Hematopoietic multipotent progenitor cell treated with erythropoietin and hydrocortisone succinate and interleukin-3 and kit ligand, for 4 days (in vitro differentiated cells): Measurements from ENCODE around the gene KCNS1.
"Not testable (repeated sequence)": the region's sequence is repeated elsewhere in the genome, so short reads cannot be mapped to it uniquely, and the experiment has no call there.

Experiments used
- DNase-seq: peaks from one replicate; pipeline ENCODE4 v3.0.0-alpha.2; 2015

The KCNS1 gene

DNA sequence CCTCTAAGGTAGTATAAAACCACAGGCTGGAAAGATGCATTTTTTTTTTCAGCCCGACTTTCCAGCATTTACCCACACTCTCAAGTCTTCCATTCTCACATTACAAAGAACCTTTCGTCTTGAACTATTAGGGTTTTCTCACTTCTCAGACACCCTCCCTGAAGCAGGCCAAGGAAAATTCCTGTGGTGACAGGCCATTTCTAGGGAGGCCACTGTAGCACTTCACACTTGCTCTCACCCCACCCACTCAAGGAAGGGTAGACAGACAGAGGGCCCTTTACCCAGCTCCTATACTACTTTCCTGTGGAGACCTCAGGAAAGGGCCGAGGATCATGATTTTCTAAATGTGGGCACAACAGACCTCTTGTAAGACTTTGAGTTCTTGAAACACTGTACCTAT, 27.7 kb downstream of the KCNS1 start:
- DNase-seq = no peak

DNA sequence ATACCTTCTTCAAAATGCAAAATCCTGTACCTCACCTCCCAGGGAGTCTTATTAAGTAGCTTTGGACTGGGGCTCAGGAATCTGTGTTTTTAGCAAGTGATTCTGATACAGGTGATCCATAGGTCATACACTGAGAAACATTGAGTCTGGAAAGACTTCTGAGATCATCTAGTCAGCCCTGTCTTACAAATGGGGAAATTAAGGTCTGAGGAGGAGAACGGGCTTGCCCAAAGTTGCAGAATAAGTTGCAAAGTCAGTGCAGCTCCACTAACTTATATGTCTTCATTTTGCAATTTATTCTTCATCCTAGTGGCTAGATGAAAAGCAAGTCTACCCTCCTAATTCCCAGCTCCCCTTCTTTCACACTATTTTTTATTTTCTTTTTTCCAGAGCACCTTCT, 28.9 kb downstream of the KCNS1 start:
- DNase-seq = no peak

DNA sequence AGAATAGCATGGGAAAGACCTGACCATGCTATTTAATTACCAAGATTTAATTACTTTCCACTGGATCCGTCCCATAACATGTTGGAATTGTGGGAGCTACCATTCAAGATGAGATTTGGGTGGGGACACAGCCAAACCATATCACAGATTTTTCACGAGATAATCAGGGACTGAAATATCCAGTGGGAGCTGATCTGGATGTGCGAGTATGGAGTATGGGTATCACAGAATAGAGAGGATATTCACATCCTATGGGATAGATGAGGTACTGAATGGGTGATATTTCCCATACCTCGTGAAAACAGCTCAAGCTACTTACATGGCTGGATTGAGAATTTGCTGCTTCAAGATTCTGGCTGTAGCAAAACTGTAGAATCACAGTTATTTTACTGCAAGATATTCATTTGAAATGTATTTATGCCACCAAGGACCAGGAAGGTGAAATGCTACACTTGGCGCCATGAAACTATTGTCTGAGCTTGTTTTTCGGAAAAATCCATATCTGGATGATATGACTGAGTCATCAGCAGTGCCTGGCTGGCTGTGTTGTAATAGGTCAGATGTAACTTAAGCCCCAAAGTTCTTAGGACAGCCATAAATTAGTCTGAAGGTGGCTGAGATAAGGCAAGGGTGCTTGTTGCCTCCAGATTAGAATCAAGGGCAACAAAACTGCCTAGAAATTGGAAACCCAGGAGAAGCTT, 29.8 kb downstream of the KCNS1 start:
- no peak for DNase-seq

DNA sequence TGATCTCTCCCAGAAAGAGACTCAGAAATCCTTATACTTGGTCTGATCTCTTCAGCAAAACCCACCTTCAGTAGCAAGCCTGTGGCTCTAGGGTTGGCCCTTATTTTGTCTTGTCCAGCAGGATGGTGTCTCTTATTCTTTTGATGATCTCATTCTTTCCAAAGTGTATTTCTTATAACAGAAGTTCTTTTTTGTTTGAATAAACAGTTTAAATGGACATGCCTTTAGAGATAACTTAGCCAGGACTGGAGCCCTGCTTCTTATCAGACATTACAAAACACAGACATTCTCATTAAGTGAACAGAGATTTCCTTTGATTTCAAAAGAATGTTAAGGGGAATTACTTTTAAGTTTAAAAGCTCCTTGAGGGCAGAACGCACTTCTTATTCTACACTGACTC, 31.7 kb downstream of the KCNS1 start:
- no peak for DNase-seq

DNA sequence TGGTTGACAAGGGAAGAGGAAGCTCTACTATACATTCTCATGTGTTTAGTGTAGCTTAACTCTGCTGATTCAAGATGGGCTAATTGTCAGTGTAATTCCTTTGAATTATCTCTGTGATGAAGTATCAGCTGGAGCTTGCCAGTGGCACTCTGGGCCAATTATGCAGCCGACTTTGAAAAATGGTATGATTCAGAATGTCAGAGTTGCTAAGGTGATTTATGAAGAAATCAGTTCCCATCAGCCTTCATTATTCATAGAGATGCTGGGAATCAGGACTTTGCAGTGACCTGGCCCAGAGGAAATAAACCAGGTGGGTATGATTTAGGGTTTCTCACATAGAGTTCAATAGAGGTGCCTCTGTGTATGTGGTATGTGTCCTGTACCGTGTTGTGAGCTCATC, 33.4 kb downstream of the KCNS1 start:
- no peak for DNase-seq

DNA sequence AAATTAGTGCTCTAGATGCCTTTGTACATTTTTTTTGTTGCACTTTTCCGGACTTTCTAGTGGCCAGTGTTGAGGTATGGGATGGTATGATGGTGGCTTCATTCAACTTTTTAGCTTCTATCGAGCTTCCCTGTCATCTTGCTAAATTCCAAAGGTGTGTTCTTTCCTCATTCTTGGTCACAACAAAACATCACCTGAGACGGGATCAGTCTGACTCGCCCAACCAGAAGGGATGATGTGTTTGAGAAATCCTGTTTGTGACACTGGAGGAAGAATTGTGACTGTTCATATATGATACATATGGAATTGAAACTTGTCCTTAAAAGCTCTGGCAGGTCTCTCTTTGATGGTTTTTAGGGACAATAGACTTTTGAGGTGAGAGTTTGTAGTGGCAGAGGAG, 33.8 kb downstream of the KCNS1 start:
- DNase-seq = no peak

DNA sequence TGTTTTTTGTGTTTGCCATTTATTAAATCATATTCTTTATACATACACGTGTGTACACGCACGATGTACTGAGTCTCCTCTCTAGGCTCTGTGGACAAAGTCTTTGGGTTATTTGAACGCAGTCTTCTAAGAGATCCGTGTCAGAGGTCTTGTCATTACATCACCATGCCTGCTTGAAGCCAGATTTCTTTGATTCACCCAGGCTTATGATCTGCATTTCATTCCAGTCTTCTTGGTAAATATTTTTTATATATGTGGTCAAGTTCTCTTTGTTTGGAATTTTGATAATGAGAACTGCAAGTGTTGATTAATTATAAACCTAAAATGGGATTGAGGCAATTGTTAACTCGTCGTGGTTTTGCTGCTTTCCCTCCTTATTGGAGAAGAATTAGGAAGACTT, 34.6 kb downstream of the KCNS1 start:
- no peak for DNase-seq

DNA sequence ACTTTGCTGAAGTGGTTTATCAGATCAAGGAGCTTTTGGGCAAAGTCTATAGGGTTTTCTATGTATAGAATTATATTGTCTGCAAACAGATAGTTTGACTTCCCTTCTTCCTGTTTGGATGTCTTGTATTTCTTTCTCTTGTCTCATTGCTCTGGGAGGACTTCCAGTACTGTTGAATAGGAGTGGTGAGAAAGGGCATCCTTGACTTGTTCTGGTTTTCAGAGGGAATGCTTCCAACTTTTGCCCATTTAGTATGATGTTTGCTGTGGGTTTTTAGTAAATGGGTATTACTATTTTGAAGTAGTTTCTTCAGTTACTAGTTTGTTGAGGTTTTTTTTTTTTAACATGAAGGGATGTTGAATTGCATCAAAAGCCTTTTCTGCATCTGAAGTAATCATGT, 36.1 kb downstream of the KCNS1 start:
- DNase-seq = no peak

DNA sequence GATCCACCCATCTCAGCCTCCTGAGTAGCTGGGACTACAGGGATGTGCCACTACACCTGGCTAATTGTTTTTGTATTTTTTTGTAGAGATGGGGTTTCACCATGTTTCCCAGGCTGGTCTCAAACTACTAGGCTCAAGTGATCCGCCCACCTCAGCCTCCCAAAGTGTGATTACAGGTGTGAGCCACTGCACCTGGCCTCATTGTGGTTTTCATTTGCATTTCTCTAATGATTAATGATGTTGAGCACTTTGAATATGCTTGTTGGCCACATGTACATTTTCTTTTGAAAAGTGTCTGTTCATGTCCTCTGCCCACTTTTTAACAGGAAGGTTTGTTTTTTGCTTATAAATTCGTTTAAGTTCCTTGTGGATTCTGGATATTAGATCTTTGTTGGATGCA, 37.8 kb downstream of the KCNS1 start:
- not testable (repeated sequence) for DNase-seq

DNA sequence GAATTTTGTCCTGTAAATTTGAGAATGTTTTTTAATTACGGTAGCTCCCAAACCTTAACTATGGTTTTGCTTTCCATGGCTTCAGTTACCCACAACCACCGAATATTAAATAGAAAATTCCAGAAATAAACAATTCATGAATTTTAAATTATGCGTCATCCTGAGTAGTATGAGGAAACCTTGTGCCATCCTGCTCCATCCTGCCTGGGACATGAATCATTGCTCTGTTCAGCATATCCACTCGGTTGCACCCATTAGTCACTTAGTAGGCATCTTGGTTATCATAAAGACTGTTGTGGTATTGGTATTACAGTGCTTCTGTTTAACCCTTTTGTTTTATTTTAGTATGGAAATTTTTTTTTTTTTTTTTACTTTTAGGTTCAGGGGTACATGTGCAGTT, 39.7 kb downstream of the KCNS1 start:
- DNase-seq = no peak

DNA sequence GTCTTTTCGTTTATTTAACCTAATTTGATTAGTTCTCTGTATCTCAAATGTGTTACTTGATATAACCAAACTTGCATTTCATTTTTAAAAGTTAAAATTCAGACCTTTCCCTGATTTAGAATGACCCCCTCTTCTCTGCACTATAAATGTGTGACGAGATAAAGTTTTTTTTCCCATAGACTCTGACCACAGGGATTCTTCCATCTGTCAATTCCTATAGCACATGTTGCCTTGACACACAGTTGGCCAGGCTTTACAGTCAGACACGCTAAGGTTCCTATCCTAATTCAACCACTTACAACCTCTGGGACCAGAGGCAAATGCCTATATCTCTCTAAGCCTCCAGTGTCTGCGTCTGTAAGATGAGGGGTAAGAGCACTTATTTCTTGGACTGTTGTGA, 40.6 kb downstream of the KCNS1 start:
- no peak for DNase-seq

DNA sequence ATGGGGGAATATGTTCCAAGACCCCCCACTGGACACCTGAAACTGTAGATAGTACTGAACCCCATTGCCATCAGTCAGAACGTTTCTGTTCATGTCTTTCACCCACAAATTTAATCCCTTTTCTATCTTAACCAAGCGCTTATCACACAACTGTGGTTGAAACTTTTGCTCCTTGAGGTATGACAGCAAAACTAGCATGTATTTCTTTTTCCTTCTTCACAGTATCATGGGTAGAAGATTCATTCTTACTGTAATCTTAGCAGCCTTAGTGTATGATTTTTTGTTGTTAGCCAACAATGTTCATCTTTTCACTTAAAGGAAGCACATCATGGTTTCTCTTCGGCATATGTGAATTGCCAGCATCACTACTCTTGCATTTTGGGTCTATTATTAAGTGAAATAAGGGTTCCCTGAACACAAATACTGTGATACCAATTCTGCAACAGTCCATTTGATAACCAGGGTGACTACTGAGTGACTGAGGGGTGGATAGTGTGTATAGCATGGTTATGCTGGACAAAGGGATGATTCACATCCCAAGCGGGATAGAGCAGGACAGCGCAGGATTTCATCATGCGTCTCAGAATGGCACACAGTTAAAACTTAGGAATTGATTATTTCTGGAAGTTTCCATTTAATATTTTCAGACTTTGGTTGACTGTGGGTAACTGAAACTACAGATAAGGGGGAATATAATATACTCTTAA, 41.8 kb downstream of the KCNS1 start:
- no peak for DNase-seq

DNA sequence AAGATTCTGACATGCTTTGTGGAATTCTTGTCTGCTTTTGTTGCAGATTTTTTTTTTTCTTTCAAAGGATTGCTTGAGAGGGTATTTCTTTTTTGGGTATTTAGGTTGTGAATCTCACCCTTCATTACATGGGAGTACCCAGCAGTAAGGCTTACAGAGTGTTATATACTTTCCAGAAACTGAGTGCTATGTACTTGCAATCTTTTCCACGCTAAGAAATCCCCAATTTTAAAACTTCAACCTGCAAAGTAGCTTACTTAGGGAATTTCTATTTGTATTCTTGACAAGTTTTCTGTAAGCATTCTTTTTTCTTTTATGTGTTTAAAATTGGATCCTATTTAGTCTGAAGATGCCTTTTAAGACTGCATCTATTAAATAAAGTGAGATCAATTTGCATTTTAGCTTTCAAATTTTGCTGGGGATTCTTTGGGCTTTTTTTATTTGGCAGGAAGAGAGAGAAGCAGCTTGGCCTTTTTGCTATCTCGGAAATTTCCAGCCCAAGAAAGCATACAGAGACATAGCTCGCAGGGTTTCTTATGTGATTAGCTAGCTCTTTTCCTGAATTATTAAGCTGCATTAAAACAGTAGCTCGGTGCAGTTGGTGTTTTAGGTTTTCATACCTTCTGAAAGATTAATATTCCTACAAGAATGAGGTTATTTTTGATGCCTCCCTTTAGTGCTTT, 42.6 kb downstream of the KCNS1 start:
- DNase-seq = no peak

DNA sequence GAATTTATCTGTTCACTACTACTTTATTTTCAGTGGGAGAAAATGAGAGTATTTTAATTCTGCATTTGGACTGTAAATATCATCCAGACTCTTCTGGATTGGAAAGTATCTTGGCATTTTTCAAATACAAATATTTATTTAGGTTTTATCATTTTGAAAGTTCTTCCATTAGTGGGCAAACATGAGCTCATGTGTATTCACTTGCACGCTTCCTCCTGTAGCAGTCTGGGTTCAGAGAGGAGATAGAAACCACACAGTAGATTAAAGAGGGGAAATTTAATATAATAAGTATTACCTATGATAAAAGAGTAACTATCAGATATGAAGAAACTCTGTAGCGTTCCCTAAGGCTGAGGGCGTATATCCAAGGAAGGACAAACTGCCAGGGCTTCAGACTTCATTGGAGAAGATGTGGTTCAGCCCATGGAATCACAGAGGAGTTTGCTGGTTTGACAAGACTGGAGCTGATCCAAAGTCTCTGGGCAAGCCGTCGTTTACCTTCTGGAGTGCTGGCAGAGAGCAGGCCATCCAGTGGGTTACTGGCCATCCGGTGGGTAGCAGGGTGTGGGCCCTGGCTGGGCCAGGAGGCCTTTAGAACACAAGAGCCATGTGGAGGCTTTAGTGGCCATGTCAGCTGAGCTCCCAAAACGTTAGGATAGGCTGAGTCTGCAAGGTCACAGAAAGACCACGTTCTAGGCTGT, 44.3 kb downstream of the KCNS1 start:
- no peak for DNase-seq

DNA sequence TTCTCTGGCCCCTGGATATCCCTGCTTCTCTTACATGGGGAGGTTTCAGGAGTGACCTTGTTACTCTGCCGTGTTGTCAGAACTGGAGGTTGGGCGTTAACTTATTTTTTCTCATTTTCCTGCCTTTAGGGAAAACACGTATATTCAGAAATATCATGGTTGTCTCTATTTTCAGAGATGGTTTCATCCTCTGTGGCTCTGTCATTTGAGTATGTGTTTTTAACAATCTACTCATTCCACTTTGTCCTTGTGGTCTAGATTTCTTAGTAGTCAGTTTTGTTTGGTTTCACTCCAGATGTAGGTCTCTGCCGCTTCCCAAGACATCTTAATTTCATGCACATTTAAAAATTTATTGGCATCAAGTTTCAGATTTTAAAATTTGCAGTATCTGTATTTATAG, 45.9 kb downstream of the KCNS1 start:
- no peak for DNase-seq

DNA sequence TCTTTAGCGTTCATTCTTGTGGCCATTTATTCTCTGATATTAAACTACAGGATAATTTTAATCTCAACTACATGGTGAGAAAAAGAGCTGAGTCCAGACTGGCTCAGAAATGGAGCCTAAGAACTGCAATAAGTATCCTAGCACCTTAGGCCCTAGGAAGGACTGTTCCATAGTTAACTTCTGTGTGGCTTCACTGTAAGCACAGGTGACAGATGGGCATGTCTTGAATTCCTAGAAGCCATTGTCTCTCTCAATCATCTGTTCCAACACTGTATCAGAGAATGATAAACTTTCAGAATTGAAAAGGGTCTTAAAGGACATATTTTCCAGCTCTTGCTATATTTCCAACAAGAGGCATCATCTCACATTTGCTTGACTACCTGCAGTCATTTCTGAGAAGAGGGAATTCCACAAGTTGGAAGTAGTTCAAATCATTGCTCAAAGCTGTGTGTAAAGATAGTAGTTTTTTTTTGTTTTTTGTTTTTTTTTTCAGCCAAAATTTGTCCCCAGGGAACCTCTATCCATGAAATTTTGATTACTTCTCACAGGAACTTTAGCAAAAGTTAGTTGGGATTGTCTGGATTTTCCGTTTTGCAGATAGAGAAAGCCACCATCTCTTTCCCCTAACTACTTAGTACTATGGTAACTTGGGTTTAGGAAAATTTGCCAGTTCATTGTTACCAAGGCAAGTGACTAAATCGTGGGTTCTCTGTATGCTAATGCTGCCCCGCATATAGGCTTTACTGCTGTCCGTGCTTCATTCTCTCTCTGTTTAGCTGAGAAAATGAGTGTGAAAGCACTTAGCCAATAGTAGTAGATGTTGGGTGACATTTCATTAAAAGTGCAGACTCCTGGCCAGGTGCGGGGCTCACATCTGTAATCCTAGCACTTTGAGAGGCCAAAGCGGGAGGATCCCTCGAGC, 47.2 kb downstream of the KCNS1 start:
- no peak for DNase-seq

DNA sequence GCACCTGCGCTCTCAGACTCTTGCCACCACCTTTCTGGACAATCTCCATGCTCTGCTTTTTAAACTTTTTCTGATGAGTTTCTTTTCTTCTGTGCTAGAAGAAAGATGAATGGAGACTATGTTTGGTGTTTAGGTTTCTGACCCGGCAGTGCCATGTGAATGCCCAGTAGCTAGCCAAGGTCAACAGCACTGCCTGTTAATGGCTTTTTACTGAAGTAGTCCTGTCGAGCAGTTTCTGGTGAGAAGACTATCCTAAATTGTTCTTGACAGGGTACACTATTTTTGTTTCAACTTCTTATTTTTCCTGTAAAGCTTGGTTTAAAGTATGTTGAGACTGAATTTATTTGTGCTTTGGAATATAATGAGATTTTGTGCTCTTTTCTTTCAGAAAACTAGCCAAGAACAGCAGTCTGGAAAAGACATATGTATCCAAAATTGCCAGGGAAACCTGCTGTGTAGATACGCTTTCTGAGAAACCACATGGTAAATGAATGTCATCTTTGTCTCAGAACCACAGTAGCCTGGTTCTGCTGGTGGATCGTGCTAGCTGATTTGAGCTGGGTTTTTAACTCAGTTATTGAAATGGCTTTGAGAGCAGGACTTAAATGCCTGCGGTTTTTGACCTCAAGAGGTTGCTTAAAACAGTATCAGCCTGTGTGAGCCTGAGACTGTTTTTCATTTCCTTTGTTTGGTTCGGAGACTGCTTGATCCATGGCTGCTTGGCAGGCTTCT, 48.1 kb downstream of the KCNS1 start:
- DNase-seq = peak; percentile 63

DNA sequence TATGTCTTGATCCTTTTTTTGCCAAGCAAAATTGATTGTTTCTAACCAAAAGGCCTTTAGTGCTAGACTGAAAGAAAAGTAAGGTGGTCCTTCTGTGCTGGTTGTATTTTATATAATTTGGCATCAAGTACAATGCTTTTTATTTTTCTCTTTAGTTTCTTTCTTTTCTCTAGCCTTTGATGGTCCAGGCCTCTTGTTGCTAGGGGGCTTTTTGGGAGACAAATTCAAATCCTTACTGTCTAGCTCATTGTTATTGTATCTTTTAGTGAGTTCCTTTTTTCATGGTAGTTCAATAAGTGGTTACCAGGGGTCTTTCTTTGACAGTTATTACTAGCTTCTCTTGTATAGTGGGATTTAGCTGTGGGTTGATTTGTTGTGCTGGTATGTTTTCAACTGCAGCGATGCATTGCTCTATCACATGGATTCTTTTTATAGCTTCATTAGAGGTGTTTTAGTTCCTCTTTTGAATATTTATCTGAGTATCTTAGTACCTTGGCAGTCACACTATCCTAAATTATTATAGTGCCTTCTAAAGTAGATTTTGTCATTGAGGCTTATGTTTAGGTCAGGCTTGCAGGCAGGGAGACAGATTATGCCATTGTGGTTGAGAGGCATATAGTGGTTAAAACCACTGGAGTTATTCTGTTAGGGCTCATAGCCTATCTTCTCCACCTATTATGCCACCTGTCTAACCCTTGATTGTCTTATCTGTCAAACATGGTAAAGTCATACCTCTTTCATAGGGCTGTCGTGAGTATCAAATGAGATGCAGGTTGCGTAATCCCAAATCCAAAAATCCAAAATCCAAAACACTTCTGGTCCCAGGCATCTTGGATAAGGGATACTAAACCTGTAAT, 49.5 kb downstream of the KCNS1 start:
- peak; percentile 68 for DNase-seq

DNA sequence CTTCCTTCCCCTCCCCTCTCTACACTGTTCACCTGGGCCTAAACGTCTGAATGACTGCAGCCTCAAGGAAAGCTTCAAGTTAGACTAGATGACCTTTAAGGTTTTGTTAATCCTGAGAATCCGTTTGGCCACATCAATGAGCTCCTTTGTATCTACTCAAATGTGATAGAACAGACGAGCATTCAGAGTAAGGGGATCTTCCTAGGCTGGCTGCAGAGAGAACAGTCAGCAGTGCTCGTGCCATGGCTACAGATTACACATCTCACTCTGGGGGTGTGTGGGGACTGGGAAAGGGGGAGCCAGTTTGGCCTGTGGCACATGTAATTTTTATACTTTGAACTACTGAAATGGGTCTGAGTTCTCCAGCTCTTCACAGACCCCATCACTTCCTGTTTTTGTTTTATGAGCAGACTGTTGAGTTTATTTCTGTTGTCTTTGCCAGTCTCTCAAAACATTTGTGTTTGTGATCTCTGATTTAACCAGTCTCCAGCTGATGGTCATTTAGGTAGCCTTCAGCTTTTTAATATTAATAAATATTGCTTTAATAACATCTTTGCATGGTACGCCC, 50.9 kb downstream of the KCNS1 start:
- DNase-seq = peak; percentile 35

DNA sequence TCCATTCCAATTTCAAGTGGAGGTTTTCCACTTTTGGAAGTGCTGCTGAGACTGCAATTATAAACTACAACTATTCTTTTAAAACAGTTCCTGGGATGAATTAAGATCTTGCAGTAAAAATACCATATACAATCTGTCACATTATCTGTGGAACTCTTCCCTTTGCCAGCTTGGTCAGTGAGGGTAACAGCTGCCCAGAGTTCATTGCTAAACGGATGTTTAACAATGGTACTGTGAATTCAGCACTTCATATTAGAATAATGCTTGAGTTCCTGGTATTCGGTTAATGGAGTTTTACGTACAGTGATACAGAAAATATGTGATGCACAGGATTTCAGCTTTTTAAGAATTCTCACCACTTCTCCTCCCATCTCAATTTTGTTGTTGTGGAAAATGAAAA, 51.5 kb downstream of the KCNS1 start:
- DNase-seq = no peak
